Liver (tissue), 3 donors: ENCODE results near the gene KLC4.

Source experiments
- EGR1 ChIP-seq, 2 donors: IDR thresholded peaks; 2 replicates each; pipeline ENCODE4 v1.6.1; 2016 to 2018; ENCODE audit warnings: antibody characterized with exemption in 2 of 2, low read depth in 2 of 2
- FOXA1 ChIP-seq: IDR thresholded peaks from 2 replicates; pipeline ENCODE4 v1.6.1; 2016; ENCODE audit warnings: antibody characterized with exemption
- HNF4G ChIP-seq: IDR thresholded peaks from 2 replicates; pipeline ENCODE4 v1.6.1; 2016; ENCODE audit warnings: antibody characterized with exemption
- JUND ChIP-seq, 2 donors: IDR thresholded peaks; 2 replicates each; pipeline ENCODE4 v1.6.1; 2016; ENCODE audit warnings: antibody characterized with exemption in 2 of 2
- NR2F2 ChIP-seq: IDR thresholded peaks from 2 replicates; pipeline ENCODE4 v1.6.1; 2016; ENCODE audit warnings: antibody characterized with exemption
- RAD21 ChIP-seq, 2 donors: IDR thresholded peaks; 2 replicates each; pipeline ENCODE4 v1.6.1; 2016; ENCODE audit warnings: antibody characterized with exemption in 2 of 2, mild to moderate bottlenecking in 2 of 2
- RXRA ChIP-seq, 2 donors: IDR thresholded peaks; 2 replicates each; pipeline ENCODE4 v1.6.1; 2017 to 2018; ENCODE audit warnings: antibody characterized with exemption in 2 of 2, mild to moderate bottlenecking in 1 of 2
- SP1 ChIP-seq: IDR thresholded peaks from 2 replicates; pipeline ENCODE4 v1.6.1; 2018; ENCODE audit warnings: antibody characterized with exemption, mild to moderate bottlenecking
- TAF1 ChIP-seq: conservative IDR thresholded peaks from 2 replicates; pipeline ENCODE4 v1.6.1; 2016; ENCODE audit warnings: antibody characterized with exemption, mild to moderate bottlenecking
- YY1 ChIP-seq: IDR thresholded peaks from 2 replicates; pipeline ENCODE4 v1.6.1; 2016; ENCODE audit warnings: antibody characterized with exemption, mild to moderate bottlenecking
- TF ChIP-seq, protein P1 (sequence below): fragments of 150-350 bp; IDR thresholded peaks from 2 replicates; pipeline ENCODE4 v1.5.1; 2017; ENCODE audit warnings: improper control_type of control experiment, low read depth, low read length; ENCODE audit not compliant: missing input control
- TF ChIP-seq, protein P2 (sequence below): IDR thresholded peaks from 2 replicates; pipeline ENCODE4 v1.6.1; 2016; ENCODE audit warnings: antibody characterized with exemption
- TF ChIP-seq, protein P3 (sequence below): IDR thresholded peaks from 2 replicates; pipeline ENCODE4 v1.6.1; 2016; ENCODE audit warnings: antibody characterized with exemption, mild to moderate bottlenecking
- TF ChIP-seq, protein P4 (sequence below): IDR thresholded peaks from 2 replicates; pipeline ENCODE4 v1.6.1; 2016; ENCODE audit warnings: antibody characterized with exemption
- donor health status: healthy.
- donor health status: healthy.

DNA sequence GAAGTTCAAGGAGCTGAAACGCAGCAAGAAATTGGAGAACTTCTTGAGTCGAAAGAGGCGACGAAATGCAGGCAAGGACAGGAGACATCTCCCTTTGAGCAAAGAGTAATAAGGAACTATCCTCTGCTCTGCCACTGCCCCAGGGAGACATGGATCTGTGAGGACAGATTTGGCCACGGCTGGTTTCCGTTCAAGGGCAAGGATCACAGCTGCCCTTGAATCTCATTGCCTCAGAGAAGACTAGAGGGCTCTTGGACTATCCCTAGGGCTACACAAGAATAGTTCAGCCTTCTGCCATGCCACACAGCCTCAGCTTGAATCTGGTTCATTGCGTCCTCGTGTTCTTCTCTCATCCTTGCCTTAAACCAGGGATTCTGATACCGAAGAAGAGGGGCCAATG, 30.3 kb upstream of the KLC4 start:
- no peak for TF ChIP-seq YY1
- TF ChIP-seq, protein P1, sequence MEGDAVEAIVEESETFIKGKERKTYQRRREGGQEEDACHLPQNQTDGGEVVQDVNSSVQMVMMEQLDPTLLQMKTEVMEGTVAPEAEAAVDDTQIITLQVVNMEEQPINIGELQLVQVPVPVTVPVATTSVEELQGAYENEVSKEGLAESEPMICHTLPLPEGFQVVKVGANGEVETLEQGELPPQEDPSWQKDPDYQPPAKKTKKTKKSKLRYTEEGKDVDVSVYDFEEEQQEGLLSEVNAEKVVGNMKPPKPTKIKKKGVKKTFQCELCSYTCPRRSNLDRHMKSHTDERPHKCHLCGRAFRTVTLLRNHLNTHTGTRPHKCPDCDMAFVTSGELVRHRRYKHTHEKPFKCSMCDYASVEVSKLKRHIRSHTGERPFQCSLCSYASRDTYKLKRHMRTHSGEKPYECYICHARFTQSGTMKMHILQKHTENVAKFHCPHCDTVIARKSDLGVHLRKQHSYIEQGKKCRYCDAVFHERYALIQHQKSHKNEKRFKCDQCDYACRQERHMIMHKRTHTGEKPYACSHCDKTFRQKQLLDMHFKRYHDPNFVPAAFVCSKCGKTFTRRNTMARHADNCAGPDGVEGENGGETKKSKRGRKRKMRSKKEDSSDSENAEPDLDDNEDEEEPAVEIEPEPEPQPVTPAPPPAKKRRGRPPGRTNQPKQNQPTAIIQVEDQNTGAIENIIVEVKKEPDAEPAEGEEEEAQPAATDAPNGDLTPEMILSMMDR = no peak
- TF ChIP-seq, protein P2, sequence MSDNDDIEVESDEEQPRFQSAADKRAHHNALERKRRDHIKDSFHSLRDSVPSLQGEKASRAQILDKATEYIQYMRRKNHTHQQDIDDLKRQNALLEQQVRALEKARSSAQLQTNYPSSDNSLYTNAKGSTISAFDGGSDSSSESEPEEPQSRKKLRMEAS = no peak
- TF ChIP-seq NR2F2 = no peak
- TF ChIP-seq, protein P3, sequence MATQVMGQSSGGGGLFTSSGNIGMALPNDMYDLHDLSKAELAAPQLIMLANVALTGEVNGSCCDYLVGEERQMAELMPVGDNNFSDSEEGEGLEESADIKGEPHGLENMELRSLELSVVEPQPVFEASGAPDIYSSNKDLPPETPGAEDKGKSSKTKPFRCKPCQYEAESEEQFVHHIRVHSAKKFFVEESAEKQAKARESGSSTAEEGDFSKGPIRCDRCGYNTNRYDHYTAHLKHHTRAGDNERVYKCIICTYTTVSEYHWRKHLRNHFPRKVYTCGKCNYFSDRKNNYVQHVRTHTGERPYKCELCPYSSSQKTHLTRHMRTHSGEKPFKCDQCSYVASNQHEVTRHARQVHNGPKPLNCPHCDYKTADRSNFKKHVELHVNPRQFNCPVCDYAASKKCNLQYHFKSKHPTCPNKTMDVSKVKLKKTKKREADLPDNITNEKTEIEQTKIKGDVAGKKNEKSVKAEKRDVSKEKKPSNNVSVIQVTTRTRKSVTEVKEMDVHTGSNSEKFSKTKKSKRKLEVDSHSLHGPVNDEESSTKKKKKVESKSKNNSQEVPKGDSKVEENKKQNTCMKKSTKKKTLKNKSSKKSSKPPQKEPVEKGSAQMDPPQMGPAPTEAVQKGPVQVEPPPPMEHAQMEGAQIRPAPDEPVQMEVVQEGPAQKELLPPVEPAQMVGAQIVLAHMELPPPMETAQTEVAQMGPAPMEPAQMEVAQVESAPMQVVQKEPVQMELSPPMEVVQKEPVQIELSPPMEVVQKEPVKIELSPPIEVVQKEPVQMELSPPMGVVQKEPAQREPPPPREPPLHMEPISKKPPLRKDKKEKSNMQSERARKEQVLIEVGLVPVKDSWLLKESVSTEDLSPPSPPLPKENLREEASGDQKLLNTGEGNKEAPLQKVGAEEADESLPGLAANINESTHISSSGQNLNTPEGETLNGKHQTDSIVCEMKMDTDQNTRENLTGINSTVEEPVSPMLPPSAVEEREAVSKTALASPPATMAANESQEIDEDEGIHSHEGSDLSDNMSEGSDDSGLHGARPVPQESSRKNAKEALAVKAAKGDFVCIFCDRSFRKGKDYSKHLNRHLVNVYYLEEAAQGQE = no peak
- no peak for TF ChIP-seq EGR1 (IDR thresholded peaks at IDR 0.05; ENCODE audit: low read depth in 2 of 2)
- TF ChIP-seq JUND (IDR thresholded peaks at IDR 0.05) = no peak
- TF ChIP-seq, protein P4, sequence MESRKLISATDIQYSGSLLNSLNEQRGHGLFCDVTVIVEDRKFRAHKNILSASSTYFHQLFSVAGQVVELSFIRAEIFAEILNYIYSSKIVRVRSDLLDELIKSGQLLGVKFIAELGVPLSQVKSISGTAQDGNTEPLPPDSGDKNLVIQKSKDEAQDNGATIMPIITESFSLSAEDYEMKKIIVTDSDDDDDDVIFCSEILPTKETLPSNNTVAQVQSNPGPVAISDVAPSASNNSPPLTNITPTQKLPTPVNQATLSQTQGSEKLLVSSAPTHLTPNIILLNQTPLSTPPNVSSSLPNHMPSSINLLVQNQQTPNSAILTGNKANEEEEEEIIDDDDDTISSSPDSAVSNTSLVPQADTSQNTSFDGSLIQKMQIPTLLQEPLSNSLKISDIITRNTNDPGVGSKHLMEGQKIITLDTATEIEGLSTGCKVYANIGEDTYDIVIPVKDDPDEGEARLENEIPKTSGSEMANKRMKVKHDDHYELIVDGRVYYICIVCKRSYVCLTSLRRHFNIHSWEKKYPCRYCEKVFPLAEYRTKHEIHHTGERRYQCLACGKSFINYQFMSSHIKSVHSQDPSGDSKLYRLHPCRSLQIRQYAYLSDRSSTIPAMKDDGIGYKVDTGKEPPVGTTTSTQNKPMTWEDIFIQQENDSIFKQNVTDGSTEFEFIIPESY = no peak
- no peak for TF ChIP-seq TAF1
- no peak for TF ChIP-seq FOXA1
- no peak for TF ChIP-seq RAD21 (IDR thresholded peaks at IDR 0.05)
- no peak for TF ChIP-seq SP1
- TF ChIP-seq HNF4G = no peak
- no peak for TF ChIP-seq RXRA (IDR thresholded peaks at IDR 0.05)
